ENCODE results near the gene SEMA6A.
"Not testable (repeated sequence)": the region's sequence is repeated elsewhere in the genome, so short reads cannot be mapped to it uniquely, and the experiment has no call there.

The SEMA6A gene

DNA sequence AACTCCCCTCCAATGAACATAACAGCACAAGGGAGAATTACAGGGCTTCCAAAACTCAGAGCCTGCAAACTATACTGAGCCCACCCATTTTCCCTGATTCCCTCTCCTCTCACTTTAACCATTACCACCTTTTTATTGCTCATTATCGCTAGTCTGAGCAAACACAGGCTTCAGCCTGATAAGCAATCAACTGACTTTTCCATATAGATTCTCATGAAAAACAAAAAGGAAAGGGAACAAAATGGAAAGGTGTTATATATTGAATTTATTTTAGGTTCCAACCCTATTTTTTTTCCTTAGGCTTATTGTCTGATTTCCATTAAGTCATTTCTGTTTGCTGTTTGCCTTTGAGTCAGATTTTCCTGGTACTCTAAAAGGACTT, 27.9 kb downstream of the SEMA6A start:
- no peak for DNase-seq

DNA sequence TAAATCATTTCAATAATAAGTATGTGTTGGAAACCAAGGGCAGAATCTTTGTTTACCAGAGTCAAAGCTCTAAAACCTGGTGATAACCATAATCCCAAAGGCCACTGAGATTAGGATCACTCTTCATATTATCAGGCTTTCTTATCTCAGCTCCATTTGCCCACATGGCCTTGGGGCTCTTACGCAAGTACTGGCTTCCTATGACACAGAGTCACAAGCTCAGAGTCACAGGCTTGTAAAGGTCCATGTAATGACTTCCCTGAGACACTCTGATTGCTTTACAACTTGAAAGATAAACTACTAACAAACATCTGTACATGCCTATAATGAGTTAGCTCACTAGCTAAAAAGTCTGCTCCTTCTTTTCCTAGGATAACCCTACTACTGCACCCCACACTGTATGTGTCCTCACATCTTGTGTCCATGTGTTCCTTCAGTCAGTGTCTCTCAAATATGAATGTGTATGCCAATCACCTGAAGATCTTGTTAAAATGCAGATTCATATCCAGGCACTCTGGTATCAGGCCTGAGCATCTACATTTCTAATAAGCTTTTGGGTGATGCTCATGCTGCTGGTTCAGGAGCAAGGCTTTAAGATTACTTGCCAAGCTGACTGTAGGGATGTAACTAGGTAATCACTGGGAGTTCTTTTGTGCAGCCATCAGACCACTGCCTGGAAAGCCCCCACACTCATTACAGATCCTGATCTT, 28.4 kb downstream of the SEMA6A start:
- DNase-seq, result no peak

DNA sequence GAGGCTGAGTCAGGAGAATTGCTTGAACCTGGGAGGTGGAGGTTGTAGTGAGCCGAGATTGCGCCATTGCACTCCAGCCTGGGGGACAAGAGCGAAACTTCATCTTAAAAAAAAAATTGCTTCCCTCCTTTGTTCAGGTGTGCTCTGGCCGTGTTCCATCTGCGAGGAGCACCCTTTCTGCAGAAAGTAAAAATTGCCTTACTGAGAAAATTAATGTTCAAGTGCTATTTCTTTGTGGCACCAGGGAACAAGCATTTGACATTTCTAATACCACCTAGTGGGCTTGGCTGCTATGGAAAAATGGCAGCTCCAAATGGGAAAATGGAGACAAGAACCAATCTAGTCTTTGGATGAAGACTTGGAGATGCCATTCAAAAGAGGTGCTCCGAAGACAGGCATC, 29.2 kb downstream of the SEMA6A start:
- DNase-seq, result not testable (repeated sequence)

DNA sequence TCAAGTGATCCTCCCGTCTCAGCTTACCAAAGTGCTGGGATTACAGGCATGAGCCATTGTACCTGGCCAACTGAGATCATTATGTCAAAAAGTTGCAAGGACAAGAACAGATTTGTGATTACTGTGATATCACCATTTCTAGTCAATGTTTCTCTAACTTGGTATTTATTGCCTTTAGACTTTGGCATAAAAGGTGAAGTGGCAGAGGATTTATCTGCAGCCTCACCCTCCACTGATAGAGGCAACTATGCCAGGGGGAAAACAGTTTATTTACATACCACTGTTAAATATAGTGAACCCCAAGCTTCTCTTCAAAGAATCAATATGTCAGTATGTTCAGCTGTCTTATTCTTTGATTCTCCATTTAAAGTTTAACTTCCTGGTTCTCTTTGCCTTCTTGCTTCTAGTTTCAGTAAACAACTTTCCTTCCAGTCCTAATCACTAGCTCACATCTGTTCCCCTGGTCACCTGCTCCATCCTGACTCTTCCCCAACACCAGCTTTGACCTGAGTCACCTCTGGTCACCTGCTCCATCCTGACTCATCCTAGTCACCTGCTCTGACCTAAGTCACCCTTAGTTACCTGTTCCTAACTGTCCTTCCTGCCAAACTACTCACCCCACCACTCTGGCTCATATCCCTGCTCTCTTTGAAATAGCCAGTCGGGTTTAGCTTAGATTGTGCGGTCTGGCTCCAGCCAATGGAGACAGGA, 29.9 kb downstream of the SEMA6A start:
- DNase-seq, result no peak

DNA sequence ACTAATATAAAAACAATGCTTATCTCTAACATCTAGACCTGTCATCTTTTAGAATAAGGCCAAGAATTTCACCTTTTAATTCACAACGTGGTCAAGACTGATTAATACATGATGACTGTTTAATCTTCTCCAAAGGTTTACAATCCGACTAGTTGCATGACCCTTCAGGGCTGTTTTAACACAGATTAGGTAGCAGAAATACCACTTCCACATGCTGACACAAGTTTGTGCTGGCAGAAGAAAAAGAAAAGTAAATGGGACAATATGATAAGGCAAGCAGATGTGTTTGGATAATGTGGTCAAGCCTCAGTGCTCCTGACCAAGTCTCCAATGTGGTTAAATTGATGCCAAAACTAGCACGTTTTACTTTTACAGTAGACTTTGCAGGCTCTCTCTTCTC, 31.1 kb downstream of the SEMA6A start:
- no peak for DNase-seq

DNA sequence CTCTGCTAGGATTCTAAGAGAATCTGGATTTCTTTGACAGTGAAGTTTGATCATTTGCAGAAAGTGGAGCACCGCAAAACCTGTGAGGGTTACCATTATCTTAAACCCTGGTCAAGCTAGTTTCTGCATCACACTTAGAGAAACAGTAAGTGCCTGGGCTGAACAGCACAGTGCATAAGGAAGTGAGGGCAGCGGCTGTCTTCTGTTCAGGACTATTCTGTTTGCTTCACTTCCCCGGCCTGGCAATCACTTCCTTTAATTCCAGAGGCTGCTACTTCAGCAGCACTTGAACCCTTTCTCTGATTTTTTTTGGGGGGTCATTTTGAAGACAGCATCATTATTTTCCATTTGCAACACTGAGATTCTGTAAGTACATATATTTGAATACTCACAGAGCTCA, 32.0 kb downstream of the SEMA6A start:
- DNase-seq, result no peak

DNA sequence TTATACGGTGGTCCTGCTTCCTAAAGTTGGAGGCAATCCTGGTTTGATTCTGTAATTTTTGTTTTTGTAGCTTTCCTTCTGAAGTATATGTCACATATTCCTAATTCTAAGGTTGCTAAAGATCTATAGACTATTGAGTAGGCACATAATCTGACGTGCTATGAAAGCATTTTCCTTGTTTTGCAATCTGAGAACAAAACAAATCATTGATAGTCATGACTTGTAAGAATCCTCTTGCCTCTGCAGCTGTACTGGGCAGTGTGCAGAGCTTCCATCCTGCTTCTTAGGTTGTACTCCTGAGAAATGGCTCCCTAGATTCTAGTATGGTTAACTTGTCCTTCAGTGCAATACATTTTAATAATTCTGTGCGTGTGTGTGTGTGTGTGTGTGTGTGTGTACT, 35.4 kb downstream of the SEMA6A start:
- no peak for DNase-seq

DNA sequence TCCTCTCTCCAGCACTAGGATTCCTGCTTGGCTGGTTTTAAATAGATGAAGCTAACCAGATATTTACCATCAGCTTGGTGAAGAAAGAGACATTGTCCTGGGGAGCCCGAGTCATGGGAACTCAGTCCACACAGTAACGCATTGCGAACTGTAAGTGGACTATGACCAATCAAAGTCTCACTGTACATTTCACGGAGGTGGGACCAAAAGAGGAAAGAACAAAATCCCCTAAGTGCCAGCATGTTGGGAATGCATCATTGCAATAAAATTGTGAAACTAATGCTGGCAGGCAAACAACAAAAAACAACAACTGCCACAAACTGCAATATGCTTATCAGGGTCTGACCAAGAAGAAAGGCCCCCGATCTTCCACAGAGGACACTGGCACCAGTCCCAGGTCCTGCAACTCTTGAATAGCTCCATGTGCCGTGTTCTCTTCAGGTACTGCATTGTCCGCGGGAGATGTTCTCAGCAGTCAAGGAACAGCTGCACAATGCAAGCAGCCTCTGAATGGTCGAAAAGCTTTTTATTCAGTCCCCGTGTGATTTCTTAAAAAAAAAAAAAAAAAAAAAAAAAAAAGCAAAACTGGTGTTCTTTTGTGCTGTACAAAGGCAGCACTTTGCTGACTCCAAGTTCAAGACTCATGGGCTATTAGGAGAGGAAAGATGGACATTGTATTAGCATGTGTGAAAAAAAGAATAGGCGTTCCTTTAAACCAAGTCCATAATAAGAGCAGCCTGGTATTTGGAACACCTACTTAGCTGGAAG, 38.1 kb downstream of the SEMA6A start:
- DNase-seq, result peak; percentile 39

DNA sequence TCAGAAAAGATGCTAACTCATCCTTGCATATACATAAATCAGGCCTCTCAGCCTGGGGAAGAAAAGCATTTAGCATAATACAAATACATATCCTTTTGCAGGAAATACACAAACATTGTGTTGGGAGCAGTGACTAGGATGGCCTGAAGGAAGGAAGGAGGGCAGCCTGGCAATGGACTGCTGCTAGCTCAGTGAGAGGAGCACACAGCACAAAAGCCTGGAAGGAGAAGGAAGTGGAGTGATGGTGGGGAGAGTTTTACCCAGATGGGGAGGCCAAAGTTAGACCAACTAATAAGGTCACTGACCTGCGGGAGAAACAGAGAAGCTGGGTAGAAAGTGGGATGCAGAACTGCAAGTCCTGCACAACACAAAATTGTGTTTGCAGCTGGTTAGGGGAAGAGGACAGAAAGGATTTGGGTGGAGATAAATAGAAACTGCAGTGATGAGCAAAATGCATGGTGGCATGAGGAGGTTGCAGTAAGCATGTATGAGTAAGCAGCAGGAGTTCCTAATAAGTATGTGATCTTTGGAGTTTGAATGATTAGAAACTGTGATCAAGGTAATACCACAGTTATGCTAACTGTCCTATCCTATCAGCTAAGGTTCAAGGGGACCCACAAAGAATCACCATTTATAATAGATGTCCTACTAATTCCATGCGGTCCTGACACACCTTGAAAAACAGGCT, 39.5 kb downstream of the SEMA6A start:
- DNase-seq, result no peak

DNA sequence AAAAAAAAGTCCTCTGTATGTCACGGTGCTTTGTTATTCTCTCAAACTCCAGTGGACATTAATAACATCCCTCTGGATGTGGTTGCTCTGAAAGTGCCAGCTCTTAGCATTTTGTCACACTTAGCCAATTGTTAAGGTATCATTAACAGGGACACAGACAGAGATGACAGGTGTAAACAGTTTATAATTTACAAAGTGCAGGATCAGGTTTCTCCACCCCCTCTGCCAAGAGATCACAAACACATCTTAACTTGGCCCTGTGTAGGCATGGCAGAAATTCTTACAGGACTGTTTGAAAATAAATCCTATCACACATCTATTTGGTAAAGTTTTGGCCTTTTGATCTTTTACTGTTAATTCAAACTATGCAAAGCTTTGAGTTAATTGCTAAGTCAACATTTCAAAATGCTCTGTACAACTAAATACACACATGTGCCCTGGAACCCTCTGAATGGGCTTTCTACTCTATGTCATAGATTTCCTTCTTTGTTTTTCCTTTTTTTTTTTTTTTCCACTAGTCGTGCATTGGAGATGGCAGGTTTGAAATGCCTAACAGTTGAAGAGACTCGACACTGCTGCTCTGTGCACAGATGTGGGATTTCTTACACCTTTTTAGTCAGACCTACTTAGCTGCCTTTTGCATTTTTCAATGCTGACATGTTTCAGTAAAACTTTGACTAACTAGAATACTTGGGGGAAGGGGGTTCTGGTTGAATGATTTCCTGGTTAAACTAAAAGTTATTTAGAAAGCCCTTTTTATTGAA, 41.7 kb downstream of the SEMA6A start:
- DNase-seq, result no peak

DNA sequence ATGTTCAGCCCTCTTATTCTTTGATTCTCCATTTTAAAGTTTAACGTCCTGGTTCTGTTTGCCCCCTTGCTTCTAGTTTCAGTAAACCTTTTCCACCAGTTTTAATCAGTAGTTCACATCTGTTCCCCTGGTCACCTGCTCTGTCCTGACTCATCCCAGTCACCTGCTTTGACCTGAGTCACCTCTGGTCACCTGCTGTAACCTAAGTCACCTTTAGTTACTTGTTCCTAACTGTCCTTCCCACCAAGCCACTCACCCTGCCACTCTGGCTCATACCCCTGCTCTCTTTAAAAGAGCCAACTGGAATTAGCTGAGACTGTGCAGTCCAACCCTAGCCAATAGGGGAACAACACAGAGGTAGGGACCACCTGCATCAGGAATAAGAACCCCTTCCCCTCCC, 43.0 kb downstream of the SEMA6A start:
- DNase-seq, result no peak

DNA sequence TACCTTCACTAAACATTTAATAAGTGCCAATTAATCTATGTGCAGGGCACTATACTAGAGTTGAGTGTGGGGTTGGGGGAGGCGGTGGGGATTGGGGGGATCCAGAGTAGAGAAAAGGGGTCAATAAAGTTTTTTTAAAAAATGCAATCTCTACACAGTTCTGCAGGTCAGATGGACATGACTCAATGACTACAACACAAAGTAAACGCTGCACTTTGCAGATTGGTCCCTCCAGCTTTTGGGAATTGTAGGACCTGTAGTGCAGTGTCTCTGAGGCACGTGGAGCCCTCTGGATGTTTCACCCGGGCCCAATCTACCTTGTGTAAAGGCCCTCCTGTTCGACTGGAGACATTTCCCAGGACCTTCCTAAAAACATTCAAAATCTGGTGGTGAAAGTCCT, 43.5 kb downstream of the SEMA6A start:
- DNase-seq, result no peak

DNA sequence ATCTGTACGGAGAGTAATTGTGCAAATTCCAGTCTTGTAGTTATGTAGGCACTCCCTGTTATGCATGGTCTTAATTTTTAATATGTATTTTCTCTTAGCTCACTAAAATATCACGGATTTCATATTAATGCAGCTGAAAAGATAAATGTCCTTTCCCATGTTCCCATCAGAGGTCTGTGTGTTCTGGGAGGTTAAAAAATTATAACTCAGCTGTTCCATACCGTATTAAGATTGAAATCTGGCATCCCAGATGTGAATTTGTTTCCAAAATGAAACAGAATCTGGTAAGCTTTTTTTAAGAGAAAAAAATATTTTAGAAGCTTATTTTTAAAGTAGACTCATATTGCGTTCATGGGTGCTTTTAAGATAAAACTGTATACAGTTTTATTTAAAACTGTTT, 44.3 kb downstream of the SEMA6A start:
- no peak for DNase-seq

DNA sequence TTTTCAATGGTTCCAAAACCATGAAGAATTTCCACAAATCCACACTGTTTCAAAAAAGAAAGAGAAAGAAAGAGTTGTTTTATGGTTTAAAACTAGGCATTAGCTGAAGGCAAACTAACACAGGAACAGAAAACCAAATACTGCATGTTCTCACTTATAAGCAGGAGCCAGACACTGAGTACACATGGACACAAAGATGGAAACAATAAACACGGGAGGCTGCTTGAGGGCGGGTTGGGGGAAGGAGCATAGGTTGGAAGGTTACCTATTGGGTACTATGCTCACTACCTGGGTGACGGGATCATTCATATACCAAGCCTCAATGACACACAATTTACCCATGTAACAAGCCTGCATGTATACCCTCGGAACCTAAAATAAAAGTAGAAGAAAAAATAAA, 45.0 kb downstream of the SEMA6A start:
- no peak for DNase-seq

DNA sequence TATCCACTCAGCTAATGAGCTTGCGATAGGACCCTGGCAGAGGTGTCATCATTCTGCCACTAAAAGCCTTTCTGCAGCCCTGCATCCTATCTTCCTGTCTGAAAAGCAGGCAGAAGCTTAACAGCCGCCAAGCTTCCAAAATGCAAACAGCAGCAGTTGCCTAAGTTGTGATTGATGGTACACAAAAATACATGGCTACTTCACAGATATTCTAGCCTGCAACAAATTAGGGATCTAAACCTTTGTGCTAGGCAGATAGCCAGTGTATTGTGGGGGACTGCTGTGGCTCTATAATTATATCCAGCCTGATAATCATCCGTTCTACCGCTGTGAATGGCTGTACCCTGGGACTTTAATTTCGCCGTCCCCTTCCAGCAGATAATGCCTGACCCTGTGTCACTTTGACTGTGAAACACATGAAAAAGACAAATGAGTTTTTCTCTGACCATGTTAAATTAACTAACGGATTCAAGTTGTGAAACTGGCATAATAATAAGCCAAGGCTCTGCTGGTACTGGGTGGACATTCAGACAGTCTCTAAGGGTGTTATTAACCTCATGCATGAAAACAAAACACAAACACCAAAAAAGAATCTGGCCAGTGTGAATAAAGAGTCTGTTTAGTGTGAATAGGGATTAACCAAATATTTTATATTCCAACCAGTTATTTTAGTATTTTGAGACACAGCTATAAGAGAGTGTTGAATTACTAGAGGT, 45.9 kb downstream of the SEMA6A start:
- no peak for DNase-seq

DNA sequence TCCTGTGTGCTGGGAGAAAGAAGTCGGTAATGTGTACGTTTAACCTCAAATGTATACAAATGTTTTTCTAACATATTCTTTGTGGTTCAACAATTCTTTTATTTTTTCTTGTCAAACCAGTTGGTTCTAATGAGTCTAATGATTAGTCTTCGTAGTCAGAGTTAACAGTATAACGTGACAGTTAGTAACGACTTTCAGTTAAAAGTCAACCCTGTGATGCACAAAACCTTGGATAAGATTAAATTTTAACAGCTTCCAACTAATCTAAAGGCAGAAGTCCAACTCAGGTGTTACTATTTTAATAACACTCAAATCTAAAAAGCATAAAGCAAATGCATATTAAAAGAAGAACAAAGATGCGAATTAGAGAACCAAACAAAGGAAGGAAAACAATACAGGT, 47.0 kb downstream of the SEMA6A start:
- no peak for DNase-seq

DNA sequence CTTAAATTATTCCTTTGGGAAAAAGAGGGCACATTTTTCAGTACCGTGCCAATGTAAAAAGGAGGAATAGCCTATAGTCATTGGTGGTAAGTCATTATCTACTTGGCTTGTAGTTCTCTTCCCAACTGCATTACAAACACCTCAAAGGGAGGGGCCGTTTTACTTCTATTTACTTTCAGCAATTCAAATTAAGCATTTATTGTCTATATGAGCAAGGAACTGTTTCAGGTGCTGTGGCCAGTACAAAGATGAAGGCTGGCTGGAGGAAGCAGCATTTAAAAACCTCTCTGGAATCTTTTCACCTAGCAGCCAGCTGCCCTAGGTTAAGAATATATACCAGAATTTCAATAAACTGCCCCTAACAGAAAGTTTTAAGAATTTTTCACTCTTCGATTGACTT, 48.9 kb downstream of the SEMA6A start:
- DNase-seq, result no peak

DNA sequence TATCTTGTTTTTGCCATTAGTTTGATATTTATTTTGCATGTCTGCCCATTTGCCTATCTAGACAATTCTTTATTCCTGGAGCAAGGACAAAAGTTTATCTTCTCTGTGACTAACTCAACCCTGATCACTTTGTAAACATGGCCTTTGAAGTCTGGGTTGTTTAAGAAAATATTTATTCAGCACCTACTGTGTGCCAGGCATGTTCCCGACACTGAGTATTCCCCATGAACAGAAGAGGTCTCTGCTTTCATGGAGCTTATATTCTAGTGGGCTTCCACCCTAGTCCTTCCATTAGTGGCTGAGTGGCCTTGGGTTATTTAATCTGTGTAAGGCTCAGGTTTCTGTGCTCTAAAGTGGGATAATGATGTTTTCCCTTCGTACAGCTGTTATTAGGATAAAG, 49.7 kb downstream of the SEMA6A start:
- DNase-seq, result no peak

DNA sequence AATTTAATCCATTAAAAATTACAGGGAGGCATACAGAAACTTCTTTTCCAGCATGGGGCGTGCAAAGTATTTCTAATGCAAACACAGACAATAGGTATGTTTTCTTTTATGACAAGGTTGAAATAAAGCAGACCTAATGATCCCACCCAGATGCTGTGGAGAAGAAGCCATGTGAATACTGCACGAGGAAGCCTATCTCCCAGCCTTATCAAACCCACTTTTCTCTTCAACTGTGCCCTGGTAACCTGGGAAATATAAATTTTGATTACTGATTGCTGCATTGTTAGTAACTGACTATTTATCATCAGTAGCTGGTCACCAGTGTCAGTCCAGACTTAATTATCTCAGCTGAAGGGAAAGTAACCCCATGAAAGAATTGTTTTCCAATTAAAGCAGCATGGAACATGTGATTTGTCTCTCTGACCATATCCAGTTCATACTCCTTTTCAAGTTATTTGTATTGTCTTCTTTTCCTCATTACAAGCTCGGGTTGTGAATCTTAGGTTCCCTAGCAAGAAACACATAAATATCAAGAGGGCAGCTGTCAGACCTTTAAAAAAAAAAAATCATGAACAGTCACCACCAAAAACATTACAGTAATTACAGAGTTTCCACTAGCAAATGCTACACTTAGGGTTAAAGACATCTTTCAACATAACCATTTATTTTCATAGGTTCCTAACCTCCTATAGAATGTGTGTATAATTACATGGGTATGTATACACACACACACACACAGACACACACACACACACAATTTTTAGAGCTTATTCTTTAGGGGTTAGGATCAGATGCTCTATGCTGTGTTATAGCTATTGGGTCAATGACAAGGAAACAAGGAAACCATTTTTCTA, 50.3 kb downstream of the SEMA6A start:
- DNase-seq, result no peak

DNA sequence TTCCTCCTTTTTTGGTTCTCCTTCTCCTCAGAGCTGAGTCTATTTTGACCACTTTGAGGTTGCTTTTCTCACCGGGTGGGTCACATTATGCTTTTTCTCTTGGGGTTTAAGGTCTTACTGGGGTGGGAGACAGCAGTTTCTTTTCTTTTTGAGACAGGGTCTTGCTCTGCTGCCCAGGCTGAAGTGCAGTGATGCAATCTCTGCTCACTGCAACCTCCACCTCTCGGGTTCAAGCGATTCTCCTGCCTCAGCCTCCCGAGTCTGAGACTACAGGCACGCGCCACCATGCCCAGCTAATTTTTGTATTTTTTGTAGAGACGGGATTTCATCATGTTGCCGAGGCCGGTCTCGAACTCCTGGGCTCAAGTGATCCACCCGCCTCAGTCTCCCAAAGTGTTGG, 51.4 kb downstream of the SEMA6A start:
- not testable (repeated sequence) for DNase-seq
